OCI-LY3 (cell line): ENCODE results near the gene ZNF627.

Source experiments
- CTCF ChIP-seq: fragments of 200-600, 300-600 bp; sonication (generic); IDR thresholded peaks from 2 replicates; pipeline ENCODE4 v1.5.1; 2014; ENCODE audit warnings: antibody characterized with exemption, low read length, low read depth
- EZH2phosphoT487 ChIP-seq: fragments of 200-600 bp; shearing (Covaris generic); IDR thresholded peaks from 2 replicates; pipeline ENCODE4 v1.6.1; 2018; ENCODE audit warnings: antibody characterized with exemption, mixed run types, low read depth

- no peak for TF ChIP-seq CTCF
- no peak for TF ChIP-seq EZH2phosphoT487
Observed at GRCh38 chr19:11578258-11579142, 18.8 kb upstream of the ZNF627 start.
